Breast epithelium (tissue), 3 donors: Measurements from ENCODE around the gene CAMTA1.

Experiments
- POLR2A ChIP-seq: fragments of 450-650 bp; IDR thresholded peaks from one replicate; pipeline ENCODE4 v1.6.1; 2016; ENCODE audit warnings: antibody characterized with exemption, mild to moderate bottlenecking, moderate library complexity
- TF ChIP-seq, protein P1 (sequence below), 3 donors: fragments of 450-650 bp; IDR thresholded peaks; one replicate each; pipeline ENCODE4 v1.5.1; 2016 to 2017; ENCODE audit warnings: antibody characterized with exemption in 3 of 3, mild to moderate bottlenecking in 3 of 3, moderate library complexity in 3 of 3

DNA sequence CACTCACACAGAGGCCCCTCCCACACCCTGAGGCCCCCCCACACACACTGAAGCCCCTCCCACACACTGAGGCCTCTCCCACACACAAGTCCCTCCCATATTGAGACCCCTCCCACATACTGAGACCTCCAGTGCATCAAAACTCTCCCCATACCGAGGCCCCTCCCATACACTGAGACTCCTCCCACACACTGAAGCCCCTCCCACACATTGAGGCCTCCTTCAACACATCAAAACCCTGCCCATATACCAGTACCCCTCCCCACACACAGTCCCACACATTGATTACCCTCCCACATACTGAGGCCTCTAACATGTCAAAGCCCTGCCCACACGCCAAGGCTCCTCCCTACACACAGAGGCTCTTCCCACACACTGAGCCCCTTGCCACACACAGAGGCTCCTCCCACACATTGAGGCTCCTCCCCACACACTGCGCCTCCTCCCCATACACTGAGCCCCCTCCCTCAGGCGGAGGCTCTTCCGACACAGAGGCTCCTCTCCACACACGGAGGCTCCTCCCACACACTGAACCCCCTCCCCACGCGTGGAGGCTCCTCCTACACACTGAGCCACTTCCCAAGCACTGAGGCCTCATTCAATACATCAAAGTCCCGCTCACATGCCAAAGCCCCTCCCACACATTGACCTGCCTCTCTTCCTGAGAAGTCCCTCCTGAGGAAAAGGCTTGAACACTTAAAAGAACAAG, 392.3 kb downstream of the CAMTA1 start:
- TF ChIP-seq POLR2A = no peak
- TF ChIP-seq, protein P1, sequence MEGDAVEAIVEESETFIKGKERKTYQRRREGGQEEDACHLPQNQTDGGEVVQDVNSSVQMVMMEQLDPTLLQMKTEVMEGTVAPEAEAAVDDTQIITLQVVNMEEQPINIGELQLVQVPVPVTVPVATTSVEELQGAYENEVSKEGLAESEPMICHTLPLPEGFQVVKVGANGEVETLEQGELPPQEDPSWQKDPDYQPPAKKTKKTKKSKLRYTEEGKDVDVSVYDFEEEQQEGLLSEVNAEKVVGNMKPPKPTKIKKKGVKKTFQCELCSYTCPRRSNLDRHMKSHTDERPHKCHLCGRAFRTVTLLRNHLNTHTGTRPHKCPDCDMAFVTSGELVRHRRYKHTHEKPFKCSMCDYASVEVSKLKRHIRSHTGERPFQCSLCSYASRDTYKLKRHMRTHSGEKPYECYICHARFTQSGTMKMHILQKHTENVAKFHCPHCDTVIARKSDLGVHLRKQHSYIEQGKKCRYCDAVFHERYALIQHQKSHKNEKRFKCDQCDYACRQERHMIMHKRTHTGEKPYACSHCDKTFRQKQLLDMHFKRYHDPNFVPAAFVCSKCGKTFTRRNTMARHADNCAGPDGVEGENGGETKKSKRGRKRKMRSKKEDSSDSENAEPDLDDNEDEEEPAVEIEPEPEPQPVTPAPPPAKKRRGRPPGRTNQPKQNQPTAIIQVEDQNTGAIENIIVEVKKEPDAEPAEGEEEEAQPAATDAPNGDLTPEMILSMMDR (IDR thresholded peaks at IDR 0.05) = no peak
